SK-N-SH (cell line): ENCODE data around the gene SND1. TPM values are rescaled to one million over a fixed set of nuclear protein-coding genes. Genes with fewer than 3 reads are reported as not detected.

ENCODE experiments used
- CTCF ChIA-PET: fragments of 300-600, 350-600 bp; formaldehyde crosslinking; extraction: SDS; loops from one replicate; lab custom pipeline; 2021; lab: Yijun Ruan, JAX
- POLR2A ChIA-PET: fragments of 350-600 bp; sonication (Branson Sonifier 250); formaldehyde crosslinking; extraction: SDS; loops from one replicate; lab custom pipeline; 2020; ENCODE audit warnings: antibody characterized with exemption, inconsistent platforms; lab: Yijun Ruan, JAX
- DNase-seq: peaks from one replicate; pipeline ENCODE4 v3.0.0; 2012
- H2AFZ ChIP-seq: fragments of 200-600 bp; sonication (generic); 2 replicates; pipeline ENCODE4 v1.8.1; 2016; ENCODE audit warnings: antibody characterized with exemption, mild to moderate bottlenecking, low read depth
- H3F3A ChIP-seq: fragments of 200-600 bp; sonication (generic); replicated peaks from 2 replicates; pipeline ENCODE3; 2016; ENCODE audit warnings: antibody characterized with exemption, mild to moderate bottlenecking; ENCODE audit not compliant: insufficient read depth
- H3K27ac ChIP-seq, 2 experiments: fragments of 200-500 bp in 1 of 2; fragments of 200-600 bp in 1 of 2; sonication (Bioruptor generic) in 1 of 2; sonication (generic), shearing (Covaris generic) in 1 of 2; 2 replicates each; pipeline versions ENCODE4 v1.5.1 to v1.6.1; 2014 to 2016; ENCODE audit warnings: low read depth in 2 of 2, inconsistent platforms in 1 of 2, low read length in 1 of 2, mild to moderate bottlenecking in 1 of 2, mixed read lengths in 1 of 2
- H3K27me3 ChIP-seq: fragments of 200-600 bp; sonication (generic), shearing (Covaris generic); 2 replicates; pipeline ENCODE4 v1.6.1; 2016; ENCODE audit warnings: mixed run types; ENCODE audit not compliant: insufficient read depth
- H3K36me3 ChIP-seq, 2 experiments: fragments of 200-500 bp in 1 of 2; fragments of 200-600 bp in 1 of 2; sonication (Bioruptor generic) in 1 of 2; sonication (generic) in 1 of 2; replicated peaks in 1 of 2; 2 replicates each; pipeline versions ENCODE3 to v1.5.1; 2014 to 2016; ENCODE audit warnings: low read length in 1 of 2, mild to moderate bottlenecking in 1 of 2; ENCODE audit not compliant: insufficient read depth in 2 of 2, control insufficient read depth in 1 of 2
- H3K4me1 ChIP-seq, 2 experiments: fragments of 200-500 bp in 1 of 2; fragments of 200-600 bp in 1 of 2; sonication (Bioruptor generic) in 1 of 2; sonication (generic), shearing (Covaris generic) in 1 of 2; 2 replicates each; pipeline versions ENCODE4 v1.5.1 to v1.6.1; 2014 to 2016; ENCODE audit warnings: low read depth in 1 of 2, low read length in 1 of 2, mixed run types in 1 of 2; ENCODE audit not compliant: insufficient read depth in 2 of 2, control insufficient read depth in 1 of 2
- H3K4me2 ChIP-seq: fragments of 200-600 bp; sonication (generic), shearing (Covaris generic); 2 replicates; pipeline ENCODE4 v1.6.1; 2017; ENCODE audit warnings: mixed run types
- H3K4me3 ChIP-seq, 2 experiments: fragments of 200-500 bp in 1 of 2; fragments of 200-600 bp in 1 of 2; sonication (Bioruptor generic) in 1 of 2; sonication (generic), shearing (Covaris generic) in 1 of 2; 2 replicates each; pipeline versions ENCODE4 v1.5.1 to v1.8.1; 2014 to 2016; ENCODE audit warnings: low read depth in 2 of 2, inconsistent platforms in 1 of 2, low read length in 1 of 2, mild to moderate bottlenecking in 1 of 2, mixed read lengths in 1 of 2, moderate library complexity in 1 of 2
- H3K79me2 ChIP-seq: fragments of 200-600 bp; sonication (generic); 2 replicates; pipeline ENCODE4 v1.8.1; 2017; ENCODE audit warnings: mild to moderate bottlenecking; ENCODE audit not compliant: insufficient read depth
- H3K9ac ChIP-seq: fragments of 200-600 bp; sonication (generic); 2 replicates; pipeline ENCODE4 v1.6.1; 2017; ENCODE audit warnings: mixed run types
- H3K9me2 ChIP-seq: fragments of 200-600 bp; sonication (generic); 2 replicates; pipeline ENCODE4 v1.6.1; 2017; ENCODE audit warnings: mixed run types
- H3K9me3 ChIP-seq: fragments of 200-600 bp; sonication (generic); 2 replicates; pipeline ENCODE4 v1.6.1; 2017; ENCODE audit warnings: mixed run types, mild to moderate bottlenecking, moderate library complexity
- H4K20me1 ChIP-seq: fragments of 200-600 bp; sonication (generic); 2 replicates; pipeline ENCODE4 v1.6.1; 2017; ENCODE audit warnings: mild to moderate bottlenecking, mixed run types; ENCODE audit not compliant: insufficient read depth
- ELF1 ChIP-seq: IDR thresholded peaks from 2 replicates; pipeline ENCODE4 v1.4.0; 2012
- FOSL2 ChIP-seq: IDR thresholded peaks from 2 replicates; pipeline ENCODE4 v1.4.0; 2012; ENCODE audit warnings: low read depth, mild to moderate bottlenecking, moderate library complexity, borderline replicate concordance
- FOXJ3 ChIP-seq: sonication (generic); formaldehyde crosslinking; IDR thresholded peaks from 2 replicates; pipeline ENCODE4 v1.5.1; 2020; ENCODE audit warnings: mild to moderate bottlenecking, missing genetic modification reagents
- FOXM1 ChIP-seq: IDR thresholded peaks from 2 replicates; pipeline ENCODE4 v1.4.0; 2012; ENCODE audit warnings: low read depth, mild to moderate bottlenecking
- GABPA ChIP-seq: IDR thresholded peaks from 2 replicates; pipeline ENCODE4 v1.4.0; 2012; ENCODE audit warnings: low read depth, mild to moderate bottlenecking
- GATA2 ChIP-seq: sonication (generic); formaldehyde crosslinking; IDR thresholded peaks from 2 replicates; pipeline ENCODE4 v1.5.0; 2020; ENCODE audit warnings: mild to moderate bottlenecking, missing genetic modification reagents
- IRF3 ChIP-seq: fragments of 150-350 bp; IDR thresholded peaks from 2 replicates; pipeline ENCODE4 v1.6.1; 2016; ENCODE audit warnings: mild to moderate bottlenecking, low read depth, low read length
- JUND ChIP-seq: IDR thresholded peaks from 2 replicates; pipeline ENCODE4 v1.4.0; 2012
- MXI1 ChIP-seq: IDR thresholded peaks from 2 replicates; pipeline ENCODE4 v1.6.1; 2012; ENCODE audit warnings: mild to moderate bottlenecking, low read depth, low read length, improper control_type of control experiment
- NRF1 ChIP-seq: IDR thresholded peaks from 2 replicates; pipeline ENCODE4 v1.6.1; 2012; ENCODE audit warnings: low read depth, mild to moderate bottlenecking, low read length
- POLR2AphosphoS5 ChIP-seq: IDR thresholded peaks from 2 replicates; pipeline ENCODE4 v1.6.1; 2012; ENCODE audit warnings: low read depth, low read length
- RCOR1 ChIP-seq: fragments of 150-350 bp; IDR thresholded peaks from 2 replicates; pipeline ENCODE4 v1.6.1; 2017; ENCODE audit warnings: antibody characterized with exemption, low read length
- RFX5 ChIP-seq: IDR thresholded peaks from 2 replicates; pipeline ENCODE4 v1.6.1; 2012; ENCODE audit warnings: mild to moderate bottlenecking, improper control_type of control experiment, low read length
- RXRA ChIP-seq: IDR thresholded peaks from 2 replicates; pipeline ENCODE4 v1.4.0; 2012; ENCODE audit warnings: low read depth, mild to moderate bottlenecking, borderline replicate concordance
- SMC3 ChIP-seq: IDR thresholded peaks from 2 replicates; pipeline ENCODE4 v1.6.1; 2012; ENCODE audit warnings: low read depth, low read length, improper control_type of control experiment
- TAF1 ChIP-seq: IDR thresholded peaks from 2 replicates; pipeline ENCODE4 v1.6.1; 2012; ENCODE audit warnings: low read depth, mild to moderate bottlenecking, low read length, moderate library complexity, borderline replicate concordance
- YY1 ChIP-seq: IDR thresholded peaks from 2 replicates; pipeline ENCODE4 v1.4.0; 2012; ENCODE audit warnings: low read depth, mild to moderate bottlenecking
- ZBTB33 ChIP-seq: IDR thresholded peaks from 2 replicates; pipeline ENCODE4 v1.4.0; 2012; ENCODE audit warnings: low read depth, borderline replicate concordance
- WGBS: methylation state at CpG from one replicate; pipeline ENCODE4 v1.1.6; 2017; ENCODE audit warnings: low lambda C conversion rate; 5-methylcytosine and 5-hydroxymethylcytosine counted together
- polyA plus RNA-seq, 3 experiments: library from polyadenylated mRNA; depleted of rRNA; stranded (reverse); fragments of >200 nt; gene quantifications; 2 replicates each; pipeline ENCODE4 v1.2.3, GENCODE V29; 2012

Gene SND1
- polyA plus RNA-seq, 1 of the 3 experiments (the other 2 are of a cell fraction) = 165 TPM

- H3K36me3 ChIP-seq = peaks cover 33 to 42% of the 10 kb centered on the region in 2 experiments
- H2AFZ ChIP-seq = no peak overlapping the region
- WGBS = 97% methylated on average over 6 of the region's 6 CpGs
- no peak overlapping the region for H3K4me2 ChIP-seq
- ChIA-PET POLR2A (no interaction called here), CTCF (no interaction called here)
- peaks cover 7% of the 10 kb centered on the region for H3F3A ChIP-seq
- DNase-seq = no peak
- H3K9ac ChIP-seq = no peak overlapping the region
- no peaks in the 10 kb centered on the region for H3K27me3 ChIP-seq
- H3K9me3 ChIP-seq = no peaks in the 10 kb centered on the region
- TF ChIP-seq RXRA = no peak
- no peak for TF ChIP-seq FOSL2
- no peak for TF ChIP-seq ZBTB33
- no peak for TF ChIP-seq IRF3
- TF ChIP-seq GATA2 (CRISPR knock-in tag) = no peak
- no peak for TF ChIP-seq NRF1
- no peak for TF ChIP-seq MXI1
- TF ChIP-seq RCOR1 = no peak
- no peaks in the 10 kb centered on the region for H3K9me2 ChIP-seq
- H4K20me1 ChIP-seq = peaks cover 7% of the 10 kb centered on the region
- H3K27ac ChIP-seq = no peak overlapping the region
- no peak overlapping the region for H3K4me3 ChIP-seq
- peaks cover 7 to 32% of the 10 kb centered on the region in 2 experiments for H3K4me1 ChIP-seq
- peaks cover 33% of the 10 kb centered on the region; the same call in 1 of the 2 replicates for H3K79me2 ChIP-seq
Measured at GRCh38 chr7:127887096-127887495, 235.1 kb downstream of the SND1 start.

- no peak for DNase-seq
Measured at GRCh38 chr7:127887631-127888030, 235.6 kb downstream of the SND1 start.

More at GRCh38 chr7:127887631-127888030, 235.6 kb downstream of the SND1 start:
- Histone ChIP-seq H3F3A (peaks cover 7% of the 10 kb centered on the region), H2AFZ (no peak overlapping the region), H3K79me2 (peaks cover 33% of the 10 kb centered on the region; the same call in 1 of the 2 replicates), H4K20me1 (peaks cover 7% of the 10 kb centered on the region), H3K4me1 (peaks cover 7 to 32% of the 10 kb centered on the region in 2 experiments), H3K9me3 (no peaks in the 10 kb centered on the region), H3K4me2 (no peak overlapping the region)
- CTCF ChIA-PET = no interaction called here
- 80% methylated on average over 3 of the region's 3 CpGs for WGBS
- TF ChIP-seq YY1 (no peak), POLR2AphosphoS5 (no peak), TAF1 (no peak), NRF1 (no peak), ELF1 (no peak), FOXJ3 (CRISPR knock-in tag) (no peak), FOSL2 (no peak), IRF3 (no peak), GABPA (no peak), FOXM1 (no peak), JUND (no peak), SMC3 (no peak), RFX5 (no peak), MXI1 (no peak)
- TF ChIP-seq, all 33 proteins: peak for 0
- no peaks in the 10 kb centered on the region for H3K27me3 ChIP-seq
- H3K4me3 ChIP-seq = no peak overlapping the region
- POLR2A ChIA-PET = no interaction called here
- peaks cover 38 to 46% of the 10 kb centered on the region in 2 experiments for H3K36me3 ChIP-seq
- H3K27ac ChIP-seq = no peak overlapping the region; a peak in 1 of 4 replicates
- H3K9ac ChIP-seq = no peak overlapping the region
- no peaks in the 10 kb centered on the region for H3K9me2 ChIP-seq
